ENCODE measurements around the gene CCDC70.

- TF ChIP-seq GATA3 (IDR thresholded peaks at IDR 0.05; ENCODE audit: low read depth, low read length): no peak
- TF ChIP-seq GATA2 (IDR thresholded peaks at IDR 0.05; ENCODE audit: low read depth, low read length): no peak
Observed at GRCh38 chr13:51874651-51875050, 12.9 kb downstream of the CCDC70 start.

Measured in SH-SY5Y (cell line).